Cardiac muscle cell (in vitro differentiated cells and primary cell): ENCODE measurements around the gene TCF12. TPM values are rescaled to one million over a fixed set of nuclear protein-coding genes. Genes with fewer than 3 reads are reported as not detected.
A peak's percentile ranks its signal among the peaks of the same experiment; 100 is the strongest.

Source experiments
- DNase-seq, 2 donors: peaks; one replicate each; pipeline versions ENCODE4 v3.0.0 to v3.0.0-alpha.2; 2010 to 2017; ENCODE audit warnings: low read depth in 1 of 2, low spot score in 1 of 2
- H3K27ac ChIP-seq: fragments of 200-600 bp; sonication (generic); 2 replicates; pipeline ENCODE4 v1.5.1; 2016
- H3K27me3 ChIP-seq: fragments of 200-600 bp; sonication (generic); 2 replicates; pipeline ENCODE4 v1.6.0; 2016; ENCODE audit warnings: control low read depth
- H3K36me3 ChIP-seq: fragments of 200-600 bp; sonication (generic); 2 replicates; pipeline ENCODE4 v1.5.1; 2016; ENCODE audit warnings: control low read depth
- H3K4me1 ChIP-seq: fragments of 200-600 bp; sonication (generic); 2 replicates; pipeline ENCODE4 v1.8.1; 2017; ENCODE audit warnings: low read depth, mild to moderate bottlenecking, mixed run types
- H3K4me3 ChIP-seq: fragments of 200-600 bp; sonication (generic); 2 replicates; pipeline ENCODE4 v1.5.1; 2016; ENCODE audit warnings: mild to moderate bottlenecking
- H3K9me3 ChIP-seq: fragments of 200-600 bp; sonication (generic); 2 replicates; pipeline ENCODE4 v1.5.1; 2017; ENCODE audit warnings: low read depth, mild to moderate bottlenecking, control low read depth
- polyA plus RNA-seq: library from polyadenylated mRNA; unstranded; fragments of >200 nt; fragmentation: Nextera tagmentation; extraction: Ambion mirVana; gene quantifications from 2 replicates; pipeline ENCODE4 v1.2.1, GENCODE V29; 2016
- total RNA-seq: library from RNA; depleted of rRNA; stranded (reverse); fragments of >200 nt; gene quantifications from 2 replicates; pipeline ENCODE4 v1.2.3, GENCODE V29; 2016
- TF ChIP-seq, protein P1 (sequence below): IDR thresholded peaks from 2 replicates; pipeline ENCODE4 v1.5.1; 2012; ENCODE audit warnings: low read depth, mild to moderate bottlenecking, low read length

The TCF12 gene
- total and polyA plus RNA-seq, 2 experiments from 2014 or later = 42.6 to 137 TPM

GRCh38 chr15:57017024-57017423, 98.6 kb downstream of the TCF12 start:
- Histone ChIP-seq H3K9me3 (no peaks in the 10 kb centered on the region), H3K36me3 (no peaks in the 10 kb centered on the region), H3K27ac (peak overlapping the region; percentile 41), H3K27me3 (no peaks in the 10 kb centered on the region), H3K4me3 (no peak overlapping the region), H3K4me1 (no peaks in the 10 kb centered on the region)
- TF ChIP-seq, protein P1, sequence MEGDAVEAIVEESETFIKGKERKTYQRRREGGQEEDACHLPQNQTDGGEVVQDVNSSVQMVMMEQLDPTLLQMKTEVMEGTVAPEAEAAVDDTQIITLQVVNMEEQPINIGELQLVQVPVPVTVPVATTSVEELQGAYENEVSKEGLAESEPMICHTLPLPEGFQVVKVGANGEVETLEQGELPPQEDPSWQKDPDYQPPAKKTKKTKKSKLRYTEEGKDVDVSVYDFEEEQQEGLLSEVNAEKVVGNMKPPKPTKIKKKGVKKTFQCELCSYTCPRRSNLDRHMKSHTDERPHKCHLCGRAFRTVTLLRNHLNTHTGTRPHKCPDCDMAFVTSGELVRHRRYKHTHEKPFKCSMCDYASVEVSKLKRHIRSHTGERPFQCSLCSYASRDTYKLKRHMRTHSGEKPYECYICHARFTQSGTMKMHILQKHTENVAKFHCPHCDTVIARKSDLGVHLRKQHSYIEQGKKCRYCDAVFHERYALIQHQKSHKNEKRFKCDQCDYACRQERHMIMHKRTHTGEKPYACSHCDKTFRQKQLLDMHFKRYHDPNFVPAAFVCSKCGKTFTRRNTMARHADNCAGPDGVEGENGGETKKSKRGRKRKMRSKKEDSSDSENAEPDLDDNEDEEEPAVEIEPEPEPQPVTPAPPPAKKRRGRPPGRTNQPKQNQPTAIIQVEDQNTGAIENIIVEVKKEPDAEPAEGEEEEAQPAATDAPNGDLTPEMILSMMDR = peak; percentile 16
- peak; percentile 10 to 42 for DNase-seq

DNA sequence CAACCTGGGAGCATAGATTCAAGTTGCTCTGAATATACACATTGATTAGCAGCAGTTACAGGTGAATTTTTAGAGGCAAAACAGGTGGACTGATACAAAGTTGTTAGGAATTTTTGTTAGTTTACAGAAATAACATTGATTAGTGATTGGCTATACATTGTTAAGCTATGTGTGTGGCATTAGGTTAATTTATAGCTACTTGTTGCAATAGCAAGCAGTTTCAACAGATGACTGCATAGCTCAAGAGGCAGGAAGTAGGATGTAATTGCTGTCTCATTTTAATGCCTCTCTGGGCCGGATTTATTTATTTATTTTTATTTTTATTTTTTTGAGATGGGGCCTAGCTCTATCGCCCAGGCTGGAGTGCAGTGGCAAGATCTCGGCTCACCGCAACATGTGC, 99.7 kb downstream of the TCF12 start:
- TF ChIP-seq, protein P1 = no peak
- no peak for DNase-seq
- no peaks in the 10 kb centered on the region for H3K4me1 ChIP-seq
- no peaks in the 10 kb centered on the region for H3K36me3 ChIP-seq
- no peaks in the 10 kb centered on the region for H3K9me3 ChIP-seq
- H3K4me3 ChIP-seq = no peak overlapping the region
- no peak overlapping the region for H3K27ac ChIP-seq
- H3K27me3 ChIP-seq = no peaks in the 10 kb centered on the region

- Histone ChIP-seq H3K27ac (peak overlapping the region; percentile 10), H3K4me3 (no peak overlapping the region), H3K27me3 (no peaks in the 10 kb centered on the region), H3K4me1 (no peaks in the 10 kb centered on the region), H3K36me3 (no peaks in the 10 kb centered on the region), H3K9me3 (no peaks in the 10 kb centered on the region)
- DNase-seq = peak in 1 of 2 donors; percentile 26
- TF ChIP-seq, protein P1 = no peak
These were observed 101.2 kb downstream of the TCF12 start for GRCh38 chr15:57019496-57020160.

DNA sequence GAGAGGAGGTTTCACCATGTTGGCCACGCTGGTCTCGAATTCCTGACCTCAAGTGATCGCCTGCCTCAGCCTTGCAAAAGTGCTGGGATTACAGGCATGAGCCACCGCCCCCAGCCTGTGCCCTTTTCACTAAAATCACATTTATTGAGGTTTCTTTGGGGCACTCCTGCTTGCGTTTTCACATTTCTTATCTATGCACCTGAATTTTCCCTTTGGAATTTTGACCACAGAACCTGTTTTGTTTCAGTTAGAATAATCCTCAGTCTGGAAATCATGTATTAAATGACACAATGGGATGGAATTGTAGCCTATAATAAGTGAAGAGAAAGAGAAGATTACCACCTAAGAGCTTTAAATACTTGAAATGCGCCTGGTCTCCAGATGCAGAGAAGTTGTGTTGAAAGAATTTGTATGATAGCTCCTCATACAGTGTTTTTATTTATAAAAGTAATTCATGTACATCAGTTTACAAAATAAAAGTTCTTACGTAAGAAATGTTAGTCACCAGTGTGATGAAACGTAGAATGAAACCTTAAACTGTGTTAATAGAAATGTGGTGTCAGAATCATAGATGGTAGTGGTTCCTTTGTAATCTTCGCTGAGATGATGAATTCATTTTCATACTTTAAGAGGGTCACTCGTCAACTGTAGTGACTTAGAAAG, 107.0 kb downstream of the TCF12 start:
- no peaks in the 10 kb centered on the region for H3K27me3 ChIP-seq
- TF ChIP-seq, protein P1 = no peak
- H3K36me3 ChIP-seq = no peaks in the 10 kb centered on the region
- DNase-seq = peak in 1 of 2 donors; percentile 64
- H3K4me1 ChIP-seq = peaks cover 10% of the 10 kb centered on the region
- H3K27ac ChIP-seq = peak overlapping the region; percentile 73
- H3K4me3 ChIP-seq = no peak overlapping the region
- no peaks in the 10 kb centered on the region for H3K9me3 ChIP-seq

DNA sequence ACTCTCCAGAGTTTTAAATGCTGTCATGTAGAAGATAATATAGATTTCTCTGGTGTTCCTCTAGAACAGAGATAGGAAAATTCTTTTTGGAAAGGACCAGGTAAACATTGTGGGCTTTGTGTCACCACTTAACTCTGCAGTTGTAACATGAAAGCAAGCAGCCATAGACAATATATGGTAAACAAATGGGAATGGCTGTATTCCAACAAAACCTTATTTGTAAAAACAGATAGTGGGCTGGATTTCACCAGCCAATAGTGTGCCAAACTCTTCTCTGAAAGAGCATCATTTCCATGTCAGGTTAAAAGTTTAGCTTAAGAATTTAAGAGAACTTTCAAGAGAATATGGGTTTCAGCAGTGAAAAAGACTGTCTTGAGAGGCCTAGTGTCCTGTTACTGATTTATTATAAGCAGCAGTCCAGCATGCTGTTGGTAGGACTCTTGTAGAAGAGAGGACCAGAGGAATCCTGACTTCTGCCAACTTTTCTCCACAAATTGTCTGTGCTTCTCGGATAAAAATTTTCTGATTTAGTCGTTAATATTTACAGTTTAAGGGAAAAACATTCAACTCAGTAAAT, 107.7 kb downstream of the TCF12 start:
- DNase-seq = no peak
- TF ChIP-seq, protein P1 = no peak
- H3K36me3 ChIP-seq = no peaks in the 10 kb centered on the region
- H3K27ac ChIP-seq = peak overlapping the region; percentile 73
- no peak overlapping the region for H3K4me3 ChIP-seq
- H3K4me1 ChIP-seq = peaks cover 16% of the 10 kb centered on the region
- H3K27me3 ChIP-seq = no peaks in the 10 kb centered on the region
- H3K9me3 ChIP-seq = no peaks in the 10 kb centered on the region
